VCaP (cell line): ENCODE results near the gene SCAF4.
"Not testable (repeated sequence)": the region's sequence is repeated elsewhere in the genome, so short reads cannot be mapped to it uniquely, and the experiment has no call there.

ENCODE experiments used
- H3K27ac ChIP-seq: fragments of 450-650 bp; 2 replicates; pipeline ENCODE4 v1.5.1; 2017
- TF ChIP-seq, protein P1 (sequence below): fragments of 450-650 bp; conservative IDR thresholded peaks from 2 replicates; pipeline ENCODE4 v1.5.1; 2017; ENCODE audit warnings: mild to moderate bottlenecking, moderate library complexity

The SCAF4 gene

DNA sequence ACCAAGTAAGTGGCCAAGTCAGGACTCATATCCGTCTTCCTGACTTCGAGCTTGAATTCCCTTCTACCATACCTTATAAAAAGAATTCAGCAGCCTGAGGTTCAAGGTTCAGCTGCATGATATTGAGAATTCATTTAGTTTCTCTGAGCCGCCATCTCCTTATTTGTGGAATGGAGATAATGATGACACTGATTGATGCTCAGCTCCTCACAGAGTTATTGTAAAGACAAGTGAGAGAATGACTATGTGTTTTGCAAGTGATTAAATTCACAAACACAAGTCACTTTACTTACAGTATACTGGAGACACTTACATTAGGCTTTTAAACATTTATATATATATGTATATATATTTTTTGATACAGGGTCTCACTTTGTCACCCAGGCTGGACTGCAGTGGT is 39.8 kb upstream of the SCAF4 start:
- H3K27ac ChIP-seq = no peak overlapping the region
- TF ChIP-seq, protein P1, sequence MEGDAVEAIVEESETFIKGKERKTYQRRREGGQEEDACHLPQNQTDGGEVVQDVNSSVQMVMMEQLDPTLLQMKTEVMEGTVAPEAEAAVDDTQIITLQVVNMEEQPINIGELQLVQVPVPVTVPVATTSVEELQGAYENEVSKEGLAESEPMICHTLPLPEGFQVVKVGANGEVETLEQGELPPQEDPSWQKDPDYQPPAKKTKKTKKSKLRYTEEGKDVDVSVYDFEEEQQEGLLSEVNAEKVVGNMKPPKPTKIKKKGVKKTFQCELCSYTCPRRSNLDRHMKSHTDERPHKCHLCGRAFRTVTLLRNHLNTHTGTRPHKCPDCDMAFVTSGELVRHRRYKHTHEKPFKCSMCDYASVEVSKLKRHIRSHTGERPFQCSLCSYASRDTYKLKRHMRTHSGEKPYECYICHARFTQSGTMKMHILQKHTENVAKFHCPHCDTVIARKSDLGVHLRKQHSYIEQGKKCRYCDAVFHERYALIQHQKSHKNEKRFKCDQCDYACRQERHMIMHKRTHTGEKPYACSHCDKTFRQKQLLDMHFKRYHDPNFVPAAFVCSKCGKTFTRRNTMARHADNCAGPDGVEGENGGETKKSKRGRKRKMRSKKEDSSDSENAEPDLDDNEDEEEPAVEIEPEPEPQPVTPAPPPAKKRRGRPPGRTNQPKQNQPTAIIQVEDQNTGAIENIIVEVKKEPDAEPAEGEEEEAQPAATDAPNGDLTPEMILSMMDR = no peak

GRCh38 chr21:31768710-31769109 is 36.8 kb upstream of the SCAF4 start:
- TF ChIP-seq, protein P1 = no peak
- no peak overlapping the region for H3K27ac ChIP-seq

DNA sequence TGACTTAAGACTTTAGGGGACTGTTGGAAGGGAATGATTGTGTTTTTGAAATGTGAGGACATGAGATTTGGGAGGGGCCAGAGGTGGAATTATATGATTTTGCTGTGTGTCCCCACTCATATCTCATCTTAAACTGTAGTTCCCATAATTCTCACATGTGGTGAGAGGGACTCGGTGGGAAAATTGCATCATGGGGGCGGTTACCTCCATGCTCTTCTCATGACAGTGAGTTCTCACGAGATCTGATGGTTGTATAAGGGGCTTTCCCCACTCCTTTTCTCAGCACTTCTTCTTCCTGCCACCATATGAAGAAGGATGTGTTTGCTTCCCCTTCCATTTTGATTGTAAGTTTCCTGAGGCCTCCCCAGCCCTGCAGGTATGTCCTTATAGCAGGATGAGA is 35.0 kb upstream of the SCAF4 start:
- TF ChIP-seq, protein P1 = no peak
- no peak overlapping the region for H3K27ac ChIP-seq

- not testable (repeated sequence) for H3K27ac ChIP-seq
These were observed 33.9 kb upstream of the SCAF4 start for GRCh38 chr21:31765850-31766249.

DNA sequence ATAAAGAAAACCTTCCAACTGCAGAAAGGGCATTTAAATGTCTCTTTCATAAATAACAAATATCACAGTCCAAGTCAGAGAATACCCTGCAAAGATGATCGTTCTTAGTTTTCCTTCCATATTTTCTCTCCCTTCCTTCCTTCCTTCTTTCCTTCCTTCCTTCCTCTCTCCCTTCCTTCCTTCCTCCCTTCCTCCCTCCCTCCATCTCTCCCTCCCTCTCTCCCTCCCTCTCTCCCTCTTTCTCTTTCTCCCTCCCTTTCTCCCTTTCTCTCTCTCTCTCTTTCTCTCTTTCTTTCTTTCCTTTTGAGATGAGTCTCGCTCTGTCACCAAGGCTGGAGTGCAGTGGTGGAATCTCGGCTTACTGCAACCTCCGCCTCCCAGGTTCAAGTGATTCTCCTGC is 29.0 kb upstream of the SCAF4 start:
- no peak overlapping the region for H3K27ac ChIP-seq
- TF ChIP-seq, protein P1 = no peak

GRCh38 chr21:31756787-31757186 is 24.9 kb upstream of the SCAF4 start:
- no peak overlapping the region for H3K27ac ChIP-seq
- TF ChIP-seq, protein P1 = no peak

DNA sequence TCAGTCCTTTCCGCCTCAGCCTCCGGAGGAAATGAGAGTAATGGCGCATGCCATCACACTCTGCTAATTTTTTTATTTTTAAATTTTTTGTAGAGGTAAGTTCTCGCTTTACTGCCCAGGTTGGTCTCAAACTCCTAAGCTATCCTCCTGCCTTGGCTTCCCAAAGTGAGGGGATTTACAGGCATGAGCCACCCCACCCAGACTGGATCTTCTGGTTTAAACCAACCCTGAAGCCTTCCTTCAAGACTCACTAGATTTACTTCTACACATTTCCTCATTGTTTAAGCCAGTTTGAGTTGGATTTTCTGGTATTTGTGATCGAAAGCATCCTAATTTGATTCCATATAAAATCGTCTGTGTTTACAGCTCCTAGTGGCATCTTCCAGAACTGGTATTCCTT is 23.1 kb upstream of the SCAF4 start:
- H3K27ac ChIP-seq = no peak overlapping the region
- TF ChIP-seq, protein P1 = no peak

DNA sequence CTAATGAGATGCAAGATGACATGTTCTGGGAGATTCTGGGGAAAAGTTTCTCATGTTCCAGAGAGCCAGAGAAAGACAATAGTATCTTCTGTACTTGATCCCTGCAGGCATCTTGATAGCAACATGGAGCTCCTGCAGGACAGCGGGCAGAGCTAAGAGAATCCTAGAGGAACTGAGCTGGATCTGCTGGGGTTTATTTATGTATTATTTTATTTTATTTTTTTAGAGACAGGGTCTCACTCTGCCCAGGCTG is 22.7 kb upstream of the SCAF4 start:
- no peak overlapping the region for H3K27ac ChIP-seq

More for the DNA sequence above, 22.7 kb upstream of the SCAF4 start:
- TF ChIP-seq, protein P1 = no peak
